HL-60 (cell line): Measurements from ENCODE around the gene VASH2.

Source experiments
- DNase-seq, 2 experiments: peaks; one replicate each; pipeline ENCODE4 v3.0.0-alpha.2; 2010 to 2020; ENCODE audit warnings: low read depth in 1 of 2, low spot score in 1 of 2
- H3K27ac ChIP-seq: fragments of 250-450 bp; sonication (Bioruptor Pico); replicated peaks from 2 replicates; pipeline ENCODE4 v1.5.1; 2020; ENCODE audit warnings: mild to moderate bottlenecking, moderate library complexity
- H3K27me3 ChIP-seq: fragments of 250-450 bp; sonication (Bioruptor Pico); 2 replicates; pipeline ENCODE4 v1.5.1; 2021; ENCODE audit warnings: mild to moderate bottlenecking, moderate library complexity; ENCODE audit not compliant: insufficient read depth, poor library complexity, severe bottlenecking
- H3K4me3 ChIP-seq: replicated peaks from 2 replicates; pipeline ENCODE4 v1.5.1; 2011; ENCODE audit warnings: mild to moderate bottlenecking, control low read depth, low read length; ENCODE audit not compliant: insufficient read depth
- CTCF ChIP-seq: IDR thresholded peaks from one replicate; pipeline ENCODE4 v1.5.1; 2011; ENCODE audit warnings: low read length, control low read depth, inconsistent platforms; ENCODE audit not compliant: insufficient read depth
- GABPA ChIP-seq: IDR thresholded peaks from 2 replicates; pipeline ENCODE4 v1.6.1; 2012; ENCODE audit warnings: low read depth
- POLR2AphosphoS5 ChIP-seq: IDR thresholded peaks from 2 replicates; pipeline ENCODE4 v1.6.1; 2012; ENCODE audit warnings: low read depth
- REST ChIP-seq: IDR thresholded peaks from 2 replicates; pipeline ENCODE4 v1.6.1; 2012; ENCODE audit warnings: low read depth; ENCODE audit not compliant: insufficient replicate concordance
- SPI1 ChIP-seq: IDR thresholded peaks from 2 replicates; pipeline ENCODE4 v1.6.1; 2012; ENCODE audit warnings: low read depth, mild to moderate bottlenecking, borderline replicate concordance

VASH2 gene

GRCh38 chr1:212937034-212937433, 13.3 kb upstream of the VASH2 start:
- no peak for DNase-seq
- Histone ChIP-seq H3K27ac (no peak overlapping the region), H3K4me3 (no peak overlapping the region), H3K27me3 (no peaks in the 10 kb centered on the region)
- no peak for TF ChIP-seq SPI1
- no peak for TF ChIP-seq POLR2AphosphoS5
- no peak for TF ChIP-seq CTCF
- TF ChIP-seq GABPA: no peak
- TF ChIP-seq REST: no peak

- no peak for DNase-seq
- Histone ChIP-seq H3K27me3 (no peaks in the 10 kb centered on the region), H3K27ac (no peak overlapping the region), H3K4me3 (no peak overlapping the region)
- TF ChIP-seq REST (no peak), GABPA (no peak), CTCF (no peak), POLR2AphosphoS5 (no peak), SPI1 (no peak)
These were observed 11.5 kb upstream of the VASH2 start for GRCh38 chr1:212938846-212939245.

GRCh38 chr1:212941452-212941851, 8.9 kb upstream of the VASH2 start:
- peaks cover 8% of the 10 kb centered on the region for H3K27me3 ChIP-seq
- no peak for TF ChIP-seq SPI1
- TF ChIP-seq CTCF: no peak
- no peak for TF ChIP-seq REST
- no peak for TF ChIP-seq GABPA
- no peak for TF ChIP-seq POLR2AphosphoS5
- H3K4me3 ChIP-seq: no peak overlapping the region
- H3K27ac ChIP-seq: no peak overlapping the region
- DNase-seq: no peak
